H9 (cell line): Measurements from ENCODE around the gene PTGES2. TPM values are rescaled to one million over a fixed set of nuclear protein-coding genes. Genes with fewer than 3 reads are reported as not detected.

Experiments used
- DNase-seq: peaks from one replicate; pipeline ENCODE4 v3.0.0-alpha.2; 2017
- H2AFZ ChIP-seq: one replicate; pipeline ENCODE4 v1.6.1; 2013; ENCODE audit warnings: mild to moderate bottlenecking, low read length, control low read depth, moderate library complexity
- H2AK5ac ChIP-seq: 2 replicates; pipeline ENCODE4 v1.6.1; 2013; ENCODE audit warnings: low read length, control low read depth, mixed read lengths; ENCODE audit not compliant: insufficient read length
- H2BK120ac ChIP-seq: one replicate; pipeline ENCODE4 v1.6.1; 2013; ENCODE audit warnings: low read depth, mild to moderate bottlenecking, low read length, control low read depth, inconsistent platforms; ENCODE audit not compliant: poor library complexity, severe bottlenecking
- H2BK12ac ChIP-seq: 2 replicates; pipeline ENCODE4 v1.6.1; 2013; ENCODE audit warnings: low read length, control low read depth, mixed read lengths, low read depth; ENCODE audit not compliant: insufficient read length
- H2BK15ac ChIP-seq: 2 replicates; pipeline ENCODE4 v1.6.1; 2013; ENCODE audit warnings: low read depth, low read length, control low read depth
- H2BK20ac ChIP-seq: one replicate; pipeline ENCODE4 v1.6.1; 2013; ENCODE audit warnings: low read depth, mild to moderate bottlenecking, low read length, control low read depth, inconsistent platforms; ENCODE audit not compliant: poor library complexity, severe bottlenecking
- H2BK5ac ChIP-seq: 2 replicates; pipeline ENCODE4 v1.6.1; 2013; ENCODE audit warnings: low read length, control low read depth, mixed read lengths; ENCODE audit not compliant: insufficient read length
- H3K14ac ChIP-seq: 2 replicates; pipeline ENCODE4 v1.6.1; 2013; ENCODE audit warnings: low read length, control low read depth; ENCODE audit not compliant: insufficient read depth
- H3K18ac ChIP-seq: 2 replicates; pipeline ENCODE4 v1.6.1; 2013; ENCODE audit warnings: low read depth, mild to moderate bottlenecking, mixed read lengths, low read length, control low read depth; ENCODE audit not compliant: insufficient read length
- H3K23ac ChIP-seq: 2 replicates; pipeline ENCODE4 v1.6.1; 2013; ENCODE audit warnings: low read length, control low read depth, mixed read lengths, low read depth; ENCODE audit not compliant: insufficient read length
- H3K23me2 ChIP-seq: 2 replicates; pipeline ENCODE4 v1.6.1; 2013; ENCODE audit warnings: low read depth, mild to moderate bottlenecking, mixed read lengths, low read length, control low read depth; ENCODE audit not compliant: insufficient read length, poor library complexity, severe bottlenecking
- H3K27ac ChIP-seq: 2 replicates; pipeline ENCODE4 v1.5.1; 2013; ENCODE audit warnings: low read length, control low read depth, mixed read lengths, low read depth; ENCODE audit not compliant: insufficient read length
- H3K27me3 ChIP-seq: 2 replicates; pipeline ENCODE4 v1.6.1; 2013; ENCODE audit warnings: low read length, control low read depth, inconsistent platforms; ENCODE audit not compliant: insufficient read depth
- H3K4ac ChIP-seq: 2 replicates; pipeline ENCODE4 v1.6.1; 2013; ENCODE audit warnings: low read depth, mild to moderate bottlenecking, control low read depth, inconsistent platforms, low read length, moderate library complexity
- H3K4me1 ChIP-seq: 2 replicates; pipeline ENCODE4 v1.6.1; 2013; ENCODE audit warnings: low read length, control low read depth, inconsistent platforms; ENCODE audit not compliant: insufficient read depth
- H3K4me2 ChIP-seq: 2 replicates; pipeline ENCODE4 v1.6.1; 2013; ENCODE audit warnings: low read length, control low read depth, mixed read lengths; ENCODE audit not compliant: insufficient read length, insufficient read depth
- H3K56ac ChIP-seq: 2 replicates; pipeline ENCODE4 v1.6.1; 2013; ENCODE audit warnings: low read depth, mild to moderate bottlenecking, mixed read lengths, low read length, control low read depth; ENCODE audit not compliant: insufficient read length
- H3K79me1 ChIP-seq: 2 replicates; pipeline ENCODE4 v1.6.1; 2013; ENCODE audit warnings: low read depth, mild to moderate bottlenecking, moderate library complexity, low read length, control low read depth, inconsistent platforms; ENCODE audit not compliant: insufficient read depth, poor library complexity, severe bottlenecking
- H3K79me2 ChIP-seq: 2 replicates; pipeline ENCODE4 v1.6.1; 2013; ENCODE audit warnings: low read length, control low read depth, inconsistent platforms; ENCODE audit not compliant: insufficient read depth
- H3K9ac ChIP-seq: 2 replicates; pipeline ENCODE4 v1.6.1; 2013; ENCODE audit warnings: low read length, control low read depth, mixed read lengths; ENCODE audit not compliant: insufficient read length; ENCODE audit errors: extremely low read depth
- H3K9me3 ChIP-seq: one replicate; pipeline ENCODE4 v1.6.1; 2013; ENCODE audit warnings: low read depth, low read length, inconsistent platforms; ENCODE audit not compliant: control insufficient read depth
- H3T11ph ChIP-seq: one replicate; pipeline ENCODE4 v1.6.1; 2013; ENCODE audit warnings: mild to moderate bottlenecking, low read length, control low read depth, inconsistent platforms
- H4K20me1 ChIP-seq: one replicate; pipeline ENCODE4 v1.6.1; 2013; ENCODE audit not compliant: control insufficient read depth, insufficient read length, insufficient read depth
- H4K5ac ChIP-seq: 2 replicates; pipeline ENCODE4 v1.6.1; 2013; ENCODE audit warnings: low read depth, mild to moderate bottlenecking, mixed read lengths, low read length, control low read depth; ENCODE audit not compliant: insufficient read length
- H4K8ac ChIP-seq: replicated peaks from 2 replicates; pipeline ENCODE4 v1.6.1; 2013; ENCODE audit warnings: low read length, control low read depth, mixed read lengths, low read depth; ENCODE audit not compliant: insufficient read length
- H4K91ac ChIP-seq: 2 replicates; pipeline ENCODE4 v1.6.1; 2013; ENCODE audit warnings: low read depth, mild to moderate bottlenecking, moderate library complexity, mixed read lengths, low read length, control low read depth; ENCODE audit not compliant: insufficient read length
- H3K27ac Mint-ChIP-seq, 3 experiments: 2 replicates in 2 of 3; 3 replicates in 1 of 3; pipeline ENCODE4 v1.8.0; 2020 to 2021; ENCODE audit warnings: mixed read lengths in 3 of 3, mild to moderate bottlenecking in 1 of 3, moderate library complexity in 1 of 3
- H3K27me3 Mint-ChIP-seq: 2 replicates; pipeline ENCODE4 v1.8.0; 2021; ENCODE audit warnings: low read depth, mild to moderate bottlenecking, moderate library complexity, mixed read lengths
- H3K36me3 Mint-ChIP-seq, 3 experiments: 2 replicates in 2 of 3; 3 replicates in 1 of 3; pipeline ENCODE4 v1.8.0; 2020 to 2021; ENCODE audit warnings: low read depth in 3 of 3, mixed read lengths in 3 of 3; ENCODE audit not compliant: insufficient read depth in 1 of 3
- H3K4me1 Mint-ChIP-seq, 2 experiments: 2 replicates each; pipeline ENCODE4 v1.8.0; 2020; ENCODE audit warnings: mixed read lengths in 2 of 2
- H3K4me3 Mint-ChIP-seq, 2 experiments: 2 replicates in 1 of 2; 3 replicates in 1 of 2; pipeline ENCODE4 v1.8.0; 2020 to 2021; ENCODE audit warnings: mild to moderate bottlenecking in 2 of 2, mixed read lengths in 2 of 2, moderate library complexity in 1 of 2
- H3K9me3 Mint-ChIP-seq, 2 experiments: 2 replicates in 1 of 2; 3 replicates in 1 of 2; pipeline ENCODE4 v1.8.0; 2020; ENCODE audit warnings: mild to moderate bottlenecking in 2 of 2, mixed read lengths in 2 of 2, moderate library complexity in 1 of 2
- CTCF ChIP-seq: fragments of 200-600 bp; sonication (generic); conservative IDR thresholded peaks from 3 replicates; pipeline ENCODE4 v1.8.0; 2021; ENCODE audit warnings: antibody characterized with exemption, mild to moderate bottlenecking
- WGBS: extraction: QIAGEN DNeasy Blood & Tissue Kit; methylation state at CpG from one replicate; pipeline ENCODE4 v1.1.7; 2013; ENCODE audit warnings: missing lambda C conversion rate, low lambda C conversion rate, mixed read lengths; ENCODE audit not compliant: insufficient read length; ENCODE audit errors: extremely low coverage; 5-methylcytosine and 5-hydroxymethylcytosine counted together
- total RNA-seq: library from RNA; stranded (reverse); gene quantifications from 2 replicates; pipeline ENCODE4 v1.2.1, GENCODE V29; 2021

PTGES2 gene
- total RNA-seq, 1 experiment from 2014 or later: 63.9 TPM

GRCh38 chr9:128152133-128153059 is 24.9 kb upstream of the PTGES2 start:
- no peak overlapping the region for H2AFZ ChIP-seq
- no peak overlapping the region for H2BK120ac ChIP-seq
- no peak overlapping the region; the same call in 1 of the 2 replicates for H2BK15ac ChIP-seq
- no peaks in the 10 kb centered on the region for H3K4me1 ChIP-seq
- H2BK5ac ChIP-seq: no peak overlapping the region
- H4K5ac ChIP-seq: no peak overlapping the region
- no peaks in the 10 kb centered on the region for H3K79me2 ChIP-seq
- no peak for TF ChIP-seq CTCF
- no peaks in the 10 kb centered on the region for H3K23me2 ChIP-seq
- H3K9ac ChIP-seq: no peak overlapping the region
- no peak overlapping the region for H3K56ac ChIP-seq
- no peaks in the 10 kb centered on the region for H3K9me3 Mint-ChIP-seq
- no peaks in the 10 kb centered on the region for H4K20me1 ChIP-seq
- no peak overlapping the region; the same call in 1 of the 2 replicates for H3K14ac ChIP-seq
- peaks cover 10% of the 10 kb centered on the region for H3K27me3 Mint-ChIP-seq
- no peak overlapping the region for H2AK5ac ChIP-seq
- H3K23ac ChIP-seq: no peak overlapping the region
- no peak overlapping the region for H3K4me2 ChIP-seq
- no peak overlapping the region; a peak in 1 of 7 replicates for H3K27ac Mint-ChIP-seq
- no peak overlapping the region for H3K4ac ChIP-seq
- no peaks in the 10 kb centered on the region for H3K27me3 ChIP-seq
- no CpG with 5 or more reads among the region's 13 CpGs for WGBS
- H3T11ph ChIP-seq: no peak overlapping the region
- H3K79me1 ChIP-seq: no peaks in the 10 kb centered on the region
- no peak overlapping the region for H3K4me3 Mint-ChIP-seq
- no peaks in the 10 kb centered on the region for H3K9me3 ChIP-seq
- no peak overlapping the region for H3K18ac ChIP-seq
- no peak overlapping the region for H4K91ac ChIP-seq
- no peak for DNase-seq
- H3K4me1 Mint-ChIP-seq: peaks cover 7 to 15% of the 10 kb centered on the region in 2 experiments
- no peak overlapping the region for H2BK12ac ChIP-seq
- no peaks in the 10 kb centered on the region for H3K36me3 Mint-ChIP-seq
- no peak overlapping the region for H3K27ac ChIP-seq
- no peak overlapping the region for H2BK20ac ChIP-seq
- no peak overlapping the region for H4K8ac ChIP-seq
